Parathyroid adenoma (tissue), 2 donors: ENCODE results near the gene HLTF.
A peak's percentile ranks its signal among the peaks of the same experiment; 100 is the strongest.

Experiments used
- H2AFZ ChIP-seq: fragments of 300-600 bp; sonication (generic); one replicate; pipeline ENCODE4 v1.7.0; 2017; ENCODE audit warnings: antibody characterized with exemption, mild to moderate bottlenecking
- H3K27ac ChIP-seq: fragments of 300-600 bp; sonication (generic); one replicate; pipeline ENCODE4 v1.7.0; 2017
- H3K27me3 ChIP-seq: fragments of 300-600 bp; sonication (generic); one replicate; pipeline ENCODE4 v1.7.0; 2017; ENCODE audit warnings: low read length; ENCODE audit not compliant: control insufficient read depth, insufficient read depth
- H3K36me3 ChIP-seq: fragments of 300-600 bp; sonication (generic); one replicate; pipeline ENCODE4 v1.7.0; 2017; ENCODE audit warnings: low read length; ENCODE audit not compliant: control insufficient read depth, insufficient read depth
- H3K4me1 ChIP-seq: fragments of 300-600 bp; sonication (generic); one replicate; pipeline ENCODE4 v1.7.0; 2017; ENCODE audit warnings: control low read depth
- H3K4me2 ChIP-seq: fragments of 300-600 bp; sonication (generic); one replicate; pipeline ENCODE4 v1.7.0; 2017; ENCODE audit warnings: low read length
- H3K4me3 ChIP-seq: fragments of 300-600 bp; sonication (generic); one replicate; pipeline ENCODE4 v1.7.0; 2017; ENCODE audit warnings: low read depth, low read length
- H3K79me2 ChIP-seq: fragments of 300-600 bp; sonication (generic); one replicate; pipeline ENCODE4 v1.7.0; 2017; ENCODE audit warnings: control low read depth
- H3K9ac ChIP-seq: fragments of 300-600 bp; sonication (generic); one replicate; pipeline ENCODE4 v1.7.0; 2017; ENCODE audit warnings: mild to moderate bottlenecking
- H3K9me3 ChIP-seq: fragments of 300-600 bp; sonication (generic); one replicate; pipeline ENCODE4 v1.7.0; 2017; ENCODE audit warnings: low read length; ENCODE audit not compliant: control insufficient read depth
- TF ChIP-seq, protein P1 (sequence below): fragments of 300-600 bp; sonication (generic); IDR thresholded peaks from one replicate; pipeline ENCODE4 v1.7.0; 2017; ENCODE audit warnings: antibody characterized with exemption, mild to moderate bottlenecking
- donor health status: primary hyperparathyroidism.

The HLTF gene

DNA sequence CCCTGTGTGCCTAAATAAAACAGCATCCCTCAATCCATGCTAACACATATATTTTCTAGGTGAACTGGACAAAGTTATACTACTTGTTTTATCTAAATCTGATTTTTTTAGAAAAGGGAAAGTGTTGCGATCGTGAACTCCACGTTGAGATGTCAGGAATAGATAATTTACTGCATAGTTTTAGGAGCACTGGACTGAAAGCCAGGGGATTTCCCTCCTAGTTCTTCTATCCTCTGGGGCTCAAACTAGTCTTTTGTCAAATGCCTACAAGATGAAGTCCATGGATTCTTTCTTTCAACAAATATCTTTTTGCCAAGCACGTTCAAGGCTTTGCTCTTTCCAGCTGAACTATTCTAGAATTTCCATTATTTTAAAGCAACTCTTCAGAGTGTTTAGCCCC is 42.5 kb upstream of the HLTF start:
- H3K9ac ChIP-seq: no peak overlapping the region
- peaks cover 9% of the 10 kb centered on the region for H3K4me1 ChIP-seq
- no peaks in the 10 kb centered on the region for H3K79me2 ChIP-seq
- peak overlapping the region; percentile 95 for H3K4me3 ChIP-seq
- no peaks in the 10 kb centered on the region for H3K9me3 ChIP-seq
- no peaks in the 10 kb centered on the region for H3K36me3 ChIP-seq
- H3K27me3 ChIP-seq: no peaks in the 10 kb centered on the region
- peak overlapping the region; percentile 29 for H3K27ac ChIP-seq
- H2AFZ ChIP-seq: peak overlapping the region; percentile 96
- H3K4me2 ChIP-seq: peak overlapping the region; percentile 85
- TF ChIP-seq, protein P1, sequence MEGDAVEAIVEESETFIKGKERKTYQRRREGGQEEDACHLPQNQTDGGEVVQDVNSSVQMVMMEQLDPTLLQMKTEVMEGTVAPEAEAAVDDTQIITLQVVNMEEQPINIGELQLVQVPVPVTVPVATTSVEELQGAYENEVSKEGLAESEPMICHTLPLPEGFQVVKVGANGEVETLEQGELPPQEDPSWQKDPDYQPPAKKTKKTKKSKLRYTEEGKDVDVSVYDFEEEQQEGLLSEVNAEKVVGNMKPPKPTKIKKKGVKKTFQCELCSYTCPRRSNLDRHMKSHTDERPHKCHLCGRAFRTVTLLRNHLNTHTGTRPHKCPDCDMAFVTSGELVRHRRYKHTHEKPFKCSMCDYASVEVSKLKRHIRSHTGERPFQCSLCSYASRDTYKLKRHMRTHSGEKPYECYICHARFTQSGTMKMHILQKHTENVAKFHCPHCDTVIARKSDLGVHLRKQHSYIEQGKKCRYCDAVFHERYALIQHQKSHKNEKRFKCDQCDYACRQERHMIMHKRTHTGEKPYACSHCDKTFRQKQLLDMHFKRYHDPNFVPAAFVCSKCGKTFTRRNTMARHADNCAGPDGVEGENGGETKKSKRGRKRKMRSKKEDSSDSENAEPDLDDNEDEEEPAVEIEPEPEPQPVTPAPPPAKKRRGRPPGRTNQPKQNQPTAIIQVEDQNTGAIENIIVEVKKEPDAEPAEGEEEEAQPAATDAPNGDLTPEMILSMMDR: no peak

DNA sequence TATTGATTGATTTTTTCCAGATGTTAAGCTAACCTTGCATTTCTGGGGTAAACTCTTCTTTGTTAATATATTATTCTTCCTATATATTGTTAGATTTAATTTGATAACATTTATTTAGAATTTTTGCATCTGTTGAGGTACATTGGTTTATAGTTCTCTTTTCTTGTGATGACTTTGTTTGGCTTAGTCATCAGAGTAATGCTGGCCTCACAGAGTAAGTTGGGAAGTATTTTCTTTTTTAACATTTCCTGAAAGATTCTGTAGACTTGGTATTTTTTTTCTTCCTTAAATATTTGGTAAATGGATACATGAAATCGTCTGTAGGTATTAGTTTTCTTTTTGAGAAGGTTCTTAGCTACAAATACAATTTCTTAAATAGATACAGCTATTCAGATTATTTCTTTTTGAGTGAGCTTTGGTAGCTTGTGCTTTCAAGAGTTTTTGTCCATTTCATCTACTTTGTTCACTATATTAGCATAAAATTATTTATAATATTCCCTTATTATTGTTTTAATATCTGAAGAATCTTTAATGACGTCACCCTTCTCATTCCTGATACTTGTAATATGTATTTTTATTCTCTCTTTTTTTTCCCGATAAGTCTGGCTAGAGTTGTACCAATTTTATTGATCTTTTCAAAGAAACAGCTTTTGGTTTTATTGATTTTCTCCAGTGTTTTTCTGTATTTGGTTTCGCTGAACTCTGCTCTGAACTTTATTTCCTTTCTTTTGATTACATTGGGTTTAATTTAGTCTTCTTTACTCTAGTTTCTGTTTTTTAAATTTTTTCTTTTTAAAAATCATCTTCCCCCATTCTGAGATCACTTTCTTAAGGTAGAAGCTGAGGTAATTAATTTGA is 36.6 kb upstream of the HLTF start:
- H2AFZ ChIP-seq: no peak overlapping the region
- H3K36me3 ChIP-seq: no peaks in the 10 kb centered on the region
- H3K27ac ChIP-seq: no peak overlapping the region
- TF ChIP-seq, protein P1: no peak
- no peak overlapping the region for H3K9ac ChIP-seq
- H3K9me3 ChIP-seq: no peaks in the 10 kb centered on the region
- H3K4me2 ChIP-seq: no peak overlapping the region
- no peaks in the 10 kb centered on the region for H3K4me1 ChIP-seq
- no peak overlapping the region for H3K4me3 ChIP-seq
- H3K27me3 ChIP-seq: no peaks in the 10 kb centered on the region
- no peaks in the 10 kb centered on the region for H3K79me2 ChIP-seq

DNA sequence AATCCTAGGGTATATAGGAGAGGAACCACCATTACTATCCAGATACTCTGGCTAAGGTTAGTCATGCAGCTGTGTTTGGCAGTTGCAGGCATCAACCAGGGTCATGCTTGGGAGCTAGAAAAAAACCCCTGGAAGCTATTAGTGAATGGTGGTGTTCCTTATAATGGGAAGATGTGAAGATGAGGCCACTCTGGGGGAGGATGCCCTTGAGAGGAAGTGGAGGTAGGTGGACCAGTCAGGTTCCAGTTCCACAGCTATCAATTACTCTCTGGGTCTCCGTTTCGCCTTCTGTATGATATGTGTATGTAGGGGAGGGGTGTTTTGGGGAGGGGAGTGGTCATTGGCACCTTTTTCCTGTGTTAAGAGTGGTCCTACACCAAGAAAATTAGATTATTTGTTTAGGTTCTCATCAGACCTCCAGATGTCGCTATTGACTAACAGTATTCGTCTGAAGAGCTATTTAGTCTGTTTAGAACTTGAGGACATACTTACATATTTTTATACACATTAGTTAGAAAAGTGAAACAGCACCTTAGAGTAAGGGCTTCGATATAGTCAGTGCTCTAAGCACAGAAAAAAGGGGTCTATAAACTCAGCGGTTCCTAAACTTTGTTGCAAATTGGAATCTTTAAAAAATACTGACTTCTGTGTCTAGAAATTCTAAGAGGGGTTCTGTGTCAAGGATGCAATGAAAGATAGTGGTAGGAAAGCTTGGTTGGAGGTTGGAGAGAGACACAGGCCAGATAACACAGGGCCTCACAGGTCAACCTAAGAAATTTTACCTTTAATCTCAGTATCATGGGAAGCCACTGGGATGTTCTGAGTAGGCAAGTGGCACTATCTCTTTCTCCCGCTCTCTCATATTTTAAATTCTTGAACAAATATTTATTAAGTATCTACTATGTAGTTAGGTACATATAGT is 34.0 kb upstream of the HLTF start:
- Histone ChIP-seq H2AFZ (peak overlapping the region; percentile 27), H3K9me3 (no peaks in the 10 kb centered on the region), H3K4me1 (no peaks in the 10 kb centered on the region), H3K4me2 (no peak overlapping the region), H3K27me3 (no peaks in the 10 kb centered on the region), H3K27ac (no peak overlapping the region), H3K4me3 (no peak overlapping the region), H3K79me2 (no peaks in the 10 kb centered on the region), H3K36me3 (no peaks in the 10 kb centered on the region), H3K9ac (no peak overlapping the region)
- TF ChIP-seq, protein P1: peak; percentile 66

DNA sequence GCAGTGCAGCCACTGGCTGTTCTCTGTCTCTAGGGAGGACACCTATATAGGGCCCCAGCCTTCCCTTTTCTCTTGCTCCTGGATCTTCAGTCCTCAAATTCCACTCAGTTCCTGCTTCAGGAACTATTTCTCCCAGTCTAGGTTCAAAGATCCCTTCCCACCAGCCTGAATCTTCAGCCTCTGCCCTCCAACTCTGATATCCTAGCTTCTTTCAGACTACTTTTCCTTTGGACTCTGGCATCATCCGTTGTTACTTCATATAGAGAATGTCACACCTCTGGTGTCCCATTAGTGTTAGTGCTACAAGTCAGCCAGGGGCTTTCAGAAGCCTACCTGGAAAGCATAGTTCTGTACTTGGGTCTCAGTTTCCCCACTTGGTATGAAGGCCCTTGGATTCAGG is 33.1 kb upstream of the HLTF start:
- H3K4me2 ChIP-seq: no peak overlapping the region
- H3K79me2 ChIP-seq: no peaks in the 10 kb centered on the region
- H3K4me1 ChIP-seq: no peaks in the 10 kb centered on the region
- no peak overlapping the region for H3K9ac ChIP-seq
- H3K9me3 ChIP-seq: no peaks in the 10 kb centered on the region
- TF ChIP-seq, protein P1: no peak
- no peaks in the 10 kb centered on the region for H3K27me3 ChIP-seq
- H3K4me3 ChIP-seq: no peak overlapping the region
- H2AFZ ChIP-seq: no peak overlapping the region
- no peaks in the 10 kb centered on the region for H3K36me3 ChIP-seq
- no peak overlapping the region for H3K27ac ChIP-seq
